Endothelial cell of umbilical vein (primary cell): Measurements from ENCODE around the gene FAM167B. TPM values are rescaled to one million over a fixed set of nuclear protein-coding genes. Genes with fewer than 3 reads are reported as not detected.

Experiments used
- BruUV-seq: library from RNA; stranded (reverse); fragments of 400-500 nt; replicated peaks from 2 replicates; lab custom pipeline; 2021; lab: Mats Ljungman, UMichigan
- CTCF ChIA-PET: fragments of 300-600, 350-600 bp; sonication (Branson Sonifier 250); formaldehyde crosslinking; loops from one replicate; lab custom pipeline; 2021; ENCODE audit warnings: antibody characterized with exemption, inconsistent platforms; lab: Charles Lee
- POLR2A ChIA-PET: fragments of 300-600, 350-600 bp; sonication (Branson Sonifier 250); formaldehyde crosslinking; loops from one replicate; lab custom pipeline; 2021; ENCODE audit warnings: antibody characterized with exemption, inconsistent platforms; lab: Charles Lee
- DNase-seq: peaks from one replicate; pipeline ENCODE4 v3.0.0-alpha.2; 2011; ENCODE audit warnings: low read depth, low spot score
- FAIRE-seq: peaks from 2 replicates; lab custom pipeline; 2011; peaks lifted over from hg19 to GRCh38; lab: Jason Lieb, UNC
- H2AFZ ChIP-seq: 2 replicates; pipeline ENCODE4 v1.6.0; 2012; ENCODE audit warnings: low read depth, low read length, control low read depth, inconsistent platforms
- H3K27ac ChIP-seq: 2 replicates; pipeline ENCODE4 v1.5.1; 2011; ENCODE audit warnings: low read depth, mild to moderate bottlenecking, control low read depth, low read length, moderate library complexity; ENCODE audit not compliant: insufficient read depth
- H3K27me3 ChIP-seq, 2 experiments: 2 replicates each; pipeline versions ENCODE4 v1.6.0 to v1.6.1; 2011; ENCODE audit warnings: low read length in 2 of 2, mixed read lengths in 1 of 2; ENCODE audit not compliant: control insufficient read depth in 2 of 2, insufficient read depth in 2 of 2
- H3K36me3 ChIP-seq, 2 experiments: 2 replicates in 1 of 2; 3 replicates in 1 of 2; pipeline ENCODE4 v1.5.1; 2011; ENCODE audit warnings: low read length in 2 of 2, mild to moderate bottlenecking in 1 of 2, moderate library complexity in 1 of 2; ENCODE audit not compliant: control insufficient read depth in 2 of 2, insufficient read depth in 2 of 2; ENCODE audit errors: extremely low read depth in 1 of 2
- H3K4me1 ChIP-seq: 3 replicates; pipeline ENCODE4 v1.5.1; 2011; ENCODE audit warnings: mild to moderate bottlenecking, low read length; ENCODE audit not compliant: control insufficient read depth, insufficient read depth; ENCODE audit errors: extremely low read depth
- H3K4me2 ChIP-seq: 2 replicates; pipeline ENCODE4 v1.6.1; 2011; ENCODE audit warnings: low read length, control low read depth, mixed read lengths; ENCODE audit not compliant: insufficient read depth
- H3K4me3 ChIP-seq, 3 experiments: fragments of 200-600 bp in 1 of 3; sonication (generic), shearing (Covaris generic) in 1 of 3; replicated peaks in 1 of 3; 2 replicates each; pipeline ENCODE4 v1.5.1; 2011 to 2016; ENCODE audit warnings: control low read depth in 3 of 3, low read length in 3 of 3, mild to moderate bottlenecking in 2 of 3, inconsistent platforms in 1 of 3, low read depth in 1 of 3, moderate library complexity in 1 of 3; ENCODE audit not compliant: insufficient read depth in 1 of 3
- H3K79me2 ChIP-seq: 2 replicates; pipeline ENCODE4 v1.6.0; 2012; ENCODE audit warnings: low read length, inconsistent platforms; ENCODE audit not compliant: control insufficient read depth, insufficient read depth
- H3K9ac ChIP-seq: replicated peaks from 2 replicates; pipeline ENCODE3; 2011; ENCODE audit warnings: low read length, control low read depth; ENCODE audit not compliant: insufficient read depth; ENCODE audit errors: extremely low read depth
- H3K9me1 ChIP-seq: replicated peaks from 3 replicates; pipeline ENCODE4 v1.6.0; 2011; ENCODE audit warnings: mild to moderate bottlenecking, low read length; ENCODE audit not compliant: control insufficient read depth, insufficient read depth; ENCODE audit errors: extremely low read depth
- H3K9me3 ChIP-seq: replicated peaks from 2 replicates; pipeline ENCODE4 v1.5.1; 2012; ENCODE audit warnings: low read length, inconsistent platforms; ENCODE audit not compliant: control insufficient read depth, insufficient read depth
- H4K20me1 ChIP-seq: replicated peaks from 2 replicates; pipeline ENCODE3; 2011; ENCODE audit warnings: mild to moderate bottlenecking, low read length; ENCODE audit not compliant: control insufficient read depth, insufficient read depth; ENCODE audit errors: extremely low read depth
- EZH2 ChIP-seq: IDR thresholded peaks from 2 replicates; pipeline ENCODE4 v1.6.1; 2012; ENCODE audit warnings: borderline replicate concordance, low read depth, mild to moderate bottlenecking, moderate library complexity, low read length, inconsistent platforms; ENCODE audit not compliant: severe bottlenecking
- FOS ChIP-seq: IDR thresholded peaks from 2 replicates; pipeline ENCODE4 v1.6.1; 2011; ENCODE audit warnings: mild to moderate bottlenecking, low read length, moderate library complexity, borderline replicate concordance; ENCODE audit not compliant: insufficient read depth
- GATA2 ChIP-seq: IDR thresholded peaks from 2 replicates; pipeline ENCODE4 v1.7.0; 2011; ENCODE audit warnings: low read depth, mild to moderate bottlenecking, moderate library complexity, mixed read lengths, low read length; ENCODE audit not compliant: insufficient read length, insufficient read depth
- JUN ChIP-seq: IDR thresholded peaks from 2 replicates; pipeline ENCODE4 v1.6.1; 2011; ENCODE audit warnings: borderline replicate concordance, low read depth; ENCODE audit not compliant: insufficient read length, insufficient read depth
- MAX ChIP-seq: IDR thresholded peaks from 2 replicates; pipeline ENCODE4 v1.6.1; 2011; ENCODE audit not compliant: insufficient read depth, insufficient read length
- MYC ChIP-seq: IDR thresholded peaks from one replicate; pipeline ENCODE4 v1.6.1; 2011; ENCODE audit warnings: mild to moderate bottlenecking, low read depth, low read length
- POLR2A ChIP-seq: IDR thresholded peaks from 2 replicates; pipeline ENCODE4 v1.6.1; 2012; ENCODE audit warnings: low read depth, mild to moderate bottlenecking, control low read depth, low read length
- POLR2AphosphoS5 ChIP-seq: IDR thresholded peaks from 2 replicates; pipeline ENCODE4 v1.6.1; 2012; ENCODE audit warnings: low read depth, mild to moderate bottlenecking, control low read depth, low read length, moderate library complexity; ENCODE audit not compliant: insufficient read depth
- dilution Hi-C: fragments of 300-500 bp; cut with MboI; formaldehyde crosslinking; loops from one replicate; pipeline ENCODE4 v1.15.0; 2019; ENCODE audit warnings: low sequenced_read_pairs; ENCODE audit not compliant: extremely low pct_ligation_motif_present
- intact Hi-C: fragments of 100-400 bp; cut with micrococcal nuclease; formaldehyde crosslinking; loops from one replicate; pipeline ENCODE4 v1.10.0; 2022
- polyA plus RNA-seq, 4 experiments: library from polyadenylated mRNA; depleted of rRNA in 3 of 4; stranded (reverse) in 3 of 4; unstranded in 1 of 4; fragments of >200 nt; gene quantifications; 2 replicates each; pipeline versions ENCODE4 v1.2.1 to v1.2.3, GENCODE V29; 2011 to 2012; ENCODE audit warnings: missing spikeins in 1 of 4
- total RNA-seq: library from RNA; stranded (reverse); gene quantifications from 2 replicates; pipeline ENCODE4 v1.2.3, GENCODE V29; 2021
- TF ChIP-seq, protein P1 (sequence below), 2 donors: IDR thresholded peaks; 1 replicate in 1 of 2; 2 replicates in 1 of 2; pipeline ENCODE4 v1.5.1; 2011; ENCODE audit warnings: low read length in 2 of 2, mild to moderate bottlenecking in 2 of 2, moderate library complexity in 2 of 2, control low read depth in 1 of 2, inconsistent platforms in 1 of 2, low read depth in 1 of 2; ENCODE audit not compliant: insufficient read depth in 1 of 2; ENCODE audit errors: extremely low read depth in 1 of 2

The FAM167B gene
- total and polyA plus RNA-seq, 2 donors (not counting 3 experiments of a cell fraction or from before 2014, with no cell fraction given): 2.1 to 5.6 TPM

DNA sequence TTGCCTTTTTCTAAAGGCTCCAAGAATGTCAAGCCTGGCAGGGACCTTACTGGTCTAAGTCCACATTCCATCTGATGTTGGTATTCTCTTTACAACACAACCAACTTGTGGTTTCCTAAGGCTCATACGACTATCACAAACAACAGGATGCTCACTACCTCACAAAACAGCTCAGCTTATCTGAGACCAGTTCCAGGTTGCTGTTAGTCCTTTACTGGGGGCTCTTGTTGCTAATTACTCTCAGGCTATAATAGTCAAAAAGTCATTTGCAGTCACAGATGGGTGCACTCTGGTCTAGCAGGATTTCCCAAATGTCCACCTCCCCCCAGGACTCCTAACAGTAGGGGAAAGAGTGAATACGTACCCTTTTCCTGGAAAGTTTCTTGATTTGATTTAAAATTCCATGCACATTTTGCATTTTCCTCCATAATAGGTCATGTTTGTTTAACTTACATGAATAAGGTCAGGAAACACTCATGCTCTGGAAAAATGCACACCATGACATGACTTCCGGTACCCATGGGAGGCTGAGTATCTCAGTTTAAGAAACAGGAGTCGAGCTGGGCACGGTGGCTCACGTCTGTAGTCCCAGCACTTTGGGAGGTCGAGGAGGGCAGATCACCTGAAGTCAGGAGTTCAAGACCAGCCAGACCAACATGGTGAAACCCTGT, 20.0 kb downstream of the FAM167B start:
- Histone ChIP-seq H3K9me3 (no peaks in the 10 kb centered on the region), H3K36me3 (no peaks in the 10 kb centered on the region), H3K9ac (peak overlapping the region; percentile 61), H3K4me1 (peaks cover 5% of the 10 kb centered on the region), H3K4me3 (peak overlapping the region in 1 of 3 experiments; percentile 15), H3K27ac (peak overlapping the region; percentile 83), H3K9me1 (no peaks in the 10 kb centered on the region), H3K27me3 (no peaks in the 10 kb centered on the region), H2AFZ (peak overlapping the region; percentile 1), H4K20me1 (no peaks in the 10 kb centered on the region), H3K79me2 (no peaks in the 10 kb centered on the region), H3K4me2 (peak overlapping the region; percentile 80)
- ChIA-PET CTCF (interaction anchor here (1.0 to 3.5 kb wide), 3 partner anchors 19 to 52 kb away, joined by 3 to 26 read pairs (median 6); partner anchors contain the start of gene FAM167B), POLR2A (interaction anchor here (1.3 kb wide), 1 partner anchor 17 kb away, joined by 18 read pairs; no protein-coding TSS in a partner anchor)
- dilution Hi-C loops (no loop called here), intact Hi-C loops (loop anchor here (1.0 kb wide), 3 partner anchors 17 to 45 kb away; partner anchors contain the start of genes EIF3I and TMEM234)
- FAIRE-seq (peak; percentile 98), DNase-seq (peak; percentile 95)
- TF ChIP-seq MYC: no peak
- peak; percentile 84 for TF ChIP-seq JUN
- no peak for TF ChIP-seq POLR2A
- no peak for TF ChIP-seq MAX
- TF ChIP-seq, protein P1, sequence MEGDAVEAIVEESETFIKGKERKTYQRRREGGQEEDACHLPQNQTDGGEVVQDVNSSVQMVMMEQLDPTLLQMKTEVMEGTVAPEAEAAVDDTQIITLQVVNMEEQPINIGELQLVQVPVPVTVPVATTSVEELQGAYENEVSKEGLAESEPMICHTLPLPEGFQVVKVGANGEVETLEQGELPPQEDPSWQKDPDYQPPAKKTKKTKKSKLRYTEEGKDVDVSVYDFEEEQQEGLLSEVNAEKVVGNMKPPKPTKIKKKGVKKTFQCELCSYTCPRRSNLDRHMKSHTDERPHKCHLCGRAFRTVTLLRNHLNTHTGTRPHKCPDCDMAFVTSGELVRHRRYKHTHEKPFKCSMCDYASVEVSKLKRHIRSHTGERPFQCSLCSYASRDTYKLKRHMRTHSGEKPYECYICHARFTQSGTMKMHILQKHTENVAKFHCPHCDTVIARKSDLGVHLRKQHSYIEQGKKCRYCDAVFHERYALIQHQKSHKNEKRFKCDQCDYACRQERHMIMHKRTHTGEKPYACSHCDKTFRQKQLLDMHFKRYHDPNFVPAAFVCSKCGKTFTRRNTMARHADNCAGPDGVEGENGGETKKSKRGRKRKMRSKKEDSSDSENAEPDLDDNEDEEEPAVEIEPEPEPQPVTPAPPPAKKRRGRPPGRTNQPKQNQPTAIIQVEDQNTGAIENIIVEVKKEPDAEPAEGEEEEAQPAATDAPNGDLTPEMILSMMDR (IDR thresholded peaks at IDR 0.05; ENCODE audit: extremely low read depth in 1 of 2, insufficient read depth in 1 of 2, low read depth in 1 of 2, low read length in 2 of 2): no peak
- peak; percentile 56 for TF ChIP-seq FOS
- TF ChIP-seq POLR2AphosphoS5: peak; percentile 63
- TF ChIP-seq GATA2: peak; percentile 44
- TF ChIP-seq EZH2: no peak
- BruUV-seq: no TSS peak
